Activated CD4-positive, CD25-positive, alpha-beta regulatory T cell treated with anti-CD3 and anti-CD28 coated beads, Interleukin-2, amount 50 U/mL, for 16 hours (primary cell): ENCODE data around the gene BAD.
"Not testable (repeated sequence)": the region's sequence is repeated elsewhere in the genome, so short reads cannot be mapped to it uniquely, and the experiment has no call there.

Experiments
- DNase-seq: peaks from one replicate; pipeline ENCODE4 v3.0.0-alpha.2; 2020; ENCODE audit warnings: low read depth, low spot score

The BAD gene

GRCh38 chr11:64284048-64284961, at the start of gene BAD:
Gene BAD, minus strand, starts transcription at chr11:64284665. Its CDS starts 297 bp downstream, at chr11:64284368.
- peak; percentile 86 for DNase-seq

GRCh38 chr11:64333556-64333955, 49.1 kb upstream of the BAD start:
- DNase-seq: no peak

GRCh38 chr11:64331569-64332371, 47.3 kb upstream of the BAD start:
- DNase-seq: peak; percentile 36

- no peak for DNase-seq
These were observed 46.4 kb upstream of the BAD start for GRCh38 chr11:64330888-64331287.

- no peak for DNase-seq
These were observed 43.5 kb upstream of the BAD start for GRCh38 chr11:64327993-64328392.

- DNase-seq: no peak
These were observed 42.9 kb upstream of the BAD start for GRCh38 chr11:64327375-64327774.

GRCh38 chr11:64324692-64325469, 40.4 kb upstream of the BAD start:
- no peak for DNase-seq

- not testable (repeated sequence) for DNase-seq
These were observed 39.5 kb upstream of the BAD start for GRCh38 chr11:64323984-64324383.

GRCh38 chr11:64323373-64323772, 38.9 kb upstream of the BAD start:
- DNase-seq: no peak

GRCh38 chr11:64322925-64323260, 38.4 kb upstream of the BAD start:
- no peak for DNase-seq

- no peak for DNase-seq
These were observed 37.1 kb upstream of the BAD start for GRCh38 chr11:64321533-64321932.

- no peak for DNase-seq
These were observed 36.6 kb upstream of the BAD start for GRCh38 chr11:64321026-64321425.

GRCh38 chr11:64320556-64320955, 36.1 kb upstream of the BAD start:
- DNase-seq: no peak

GRCh38 chr11:64318766-64319761, 34.6 kb upstream of the BAD start:
- DNase-seq: no peak

- peak; percentile 84 for DNase-seq
These were observed 33.7 kb upstream of the BAD start, which contains the start of gene PRDX5 for GRCh38 chr11:64317961-64318765. Gene PRDX5, plus strand, starts transcription at chr11:64318121. Its CDS starts 95 bp downstream, at chr11:64318216.

- DNase-seq: peak; percentile 95
These were observed 33.0 kb upstream of the BAD start, which contains the start of gene TRMT112 for GRCh38 chr11:64317325-64317960. Gene TRMT112, minus strand, starts transcription at chr11:64317559. Its CDS starts 33 bp downstream, at chr11:64317526.

GRCh38 chr11:64316672-64317324, 32.3 kb upstream of the BAD start:
- DNase-seq: no peak
